ENCODE measurements around the gene MKRN1. TPM values are rescaled to one million over a fixed set of nuclear protein-coding genes. Genes with fewer than 3 reads are reported as not detected.
"Not testable (repeated sequence)": the region's sequence is repeated elsewhere in the genome, so short reads cannot be mapped to it uniquely, and the experiment has no call there.

MKRN1 gene
- total and polyA plus RNA-seq, 5 donors, result 53.1 to 128 (median 98.7) TPM

DNA sequence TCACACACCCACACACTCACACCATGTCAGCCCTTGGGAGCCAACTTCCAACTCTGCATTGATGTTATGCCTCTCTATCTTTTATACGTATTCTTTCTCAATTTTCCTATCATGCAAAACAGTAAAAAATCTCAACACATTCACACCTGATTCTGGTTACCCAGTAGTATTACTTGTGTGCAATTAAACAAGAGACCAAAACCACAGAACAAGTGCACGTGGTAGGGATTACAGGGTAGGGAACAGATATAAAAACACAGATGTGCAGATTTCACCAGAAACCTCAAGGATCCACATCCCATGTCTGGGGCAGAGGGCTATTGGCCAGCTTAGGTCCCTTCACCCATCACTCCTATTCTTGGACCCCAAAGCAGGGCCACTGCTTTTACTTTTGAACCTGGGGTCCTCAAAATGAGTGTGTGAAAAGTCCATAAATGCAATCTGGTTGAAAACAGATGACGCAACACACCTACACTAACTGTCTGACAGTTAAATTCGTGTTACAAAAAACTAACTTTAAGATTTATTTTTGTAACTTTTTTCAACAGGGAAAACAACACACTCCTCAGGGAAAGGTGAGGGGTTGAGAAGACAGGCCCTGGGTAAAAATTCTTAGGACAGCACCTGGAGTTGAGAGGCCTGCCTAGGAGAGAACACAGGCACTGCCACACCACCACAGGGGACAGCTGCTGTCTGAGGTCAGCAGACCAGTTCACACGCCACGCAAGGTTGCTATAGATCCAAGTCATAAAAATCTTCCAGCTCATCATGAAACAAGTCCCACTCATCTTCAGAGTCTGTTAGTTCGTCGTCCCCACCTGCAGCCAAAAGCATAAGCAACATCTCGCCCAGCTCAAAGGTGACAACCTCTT is 25.3 kb downstream of the MKRN1 start:
- DNase-seq; H3K27me3 ChIP-seq (ENCODE audit: control insufficient read depth, insufficient read depth); H3K27ac ChIP-seq (ENCODE audit: low read length); H3K4me3 ChIP-seq (ENCODE audit: low read length); ATAC-seq; intact Hi-C loops (cut with DNase I); H3K9me3 ChIP-seq (ENCODE audit: control insufficient read depth, low read length); H3K4me1 ChIP-seq (ENCODE audit: control insufficient read depth, insufficient read depth, low read length): not testable (repeated sequence)
- WGBS, result 89% methylated on average over 9 of the region's 9 CpGs

DNA sequence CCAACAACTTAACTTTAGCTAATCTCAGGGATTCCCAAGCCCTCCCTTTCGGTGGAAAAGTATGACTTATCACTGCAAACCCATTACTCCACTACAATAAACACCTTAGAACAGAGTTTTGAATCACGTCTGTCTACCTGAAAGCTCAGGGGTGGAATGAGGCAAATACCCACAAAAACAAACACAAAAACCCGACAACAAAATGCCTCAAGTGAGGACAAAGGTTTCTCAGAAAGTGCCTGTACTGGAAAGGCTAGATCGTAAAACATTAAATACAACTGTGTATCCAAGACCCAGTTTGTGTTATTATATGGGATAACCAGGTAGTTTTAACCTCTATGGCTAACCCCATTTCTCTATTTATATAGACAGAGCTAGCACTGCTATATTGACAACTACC is 26.0 kb downstream of the MKRN1 start:
- DNase-seq (no peak), ATAC-seq (no peak)
- H3K27ac ChIP-seq (ENCODE audit: low read length), result no peak overlapping the region
- intact Hi-C loops (cut with DNase I), result no loop called here
- WGBS, result 94% methylated on average over 4 of the region's 4 CpGs
- H3K4me1 ChIP-seq (ENCODE audit: control insufficient read depth, insufficient read depth, low read length), result no peaks in the 10 kb centered on the region
- H3K4me3 ChIP-seq (ENCODE audit: low read length), result no peak overlapping the region
- H3K27me3 ChIP-seq (ENCODE audit: control insufficient read depth, insufficient read depth), result no peaks in the 10 kb centered on the region
- H3K9me3 ChIP-seq (ENCODE audit: control insufficient read depth, low read length), result no peaks in the 10 kb centered on the region

DNA sequence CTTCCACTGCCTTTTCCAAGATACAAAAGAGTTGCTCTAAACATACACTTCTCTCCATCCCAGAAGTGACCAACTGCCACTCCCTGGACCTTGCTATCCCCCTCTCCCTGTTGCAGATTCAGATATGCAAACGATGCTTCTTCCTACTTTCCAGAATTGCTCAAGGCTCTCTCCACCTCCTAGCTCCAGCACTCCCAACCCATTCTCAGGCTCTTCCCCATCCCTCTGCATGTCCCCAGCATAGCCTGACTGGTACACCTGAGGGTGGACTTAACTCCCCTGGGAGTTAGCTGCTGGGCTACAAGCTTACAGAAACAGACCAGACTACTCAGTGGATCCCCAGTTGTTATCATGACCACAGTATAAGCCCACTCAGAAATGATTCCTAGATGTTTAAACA is 27.6 kb downstream of the MKRN1 start:
- no peak for ATAC-seq
- Histone ChIP-seq H3K4me3 (ENCODE audit: low read length) (no peak overlapping the region), H3K9me3 (ENCODE audit: control insufficient read depth, low read length) (no peaks in the 10 kb centered on the region), H3K27ac (ENCODE audit: low read length) (no peak overlapping the region), H3K4me1 (ENCODE audit: control insufficient read depth, insufficient read depth, low read length) (no peaks in the 10 kb centered on the region), H3K27me3 (ENCODE audit: control insufficient read depth, insufficient read depth) (no peaks in the 10 kb centered on the region)
- intact Hi-C loops (cut with DNase I), result no loop called here
- no peak for DNase-seq
- WGBS, result 50% methylated on average over 1 of the region's 1 CpG

DNA sequence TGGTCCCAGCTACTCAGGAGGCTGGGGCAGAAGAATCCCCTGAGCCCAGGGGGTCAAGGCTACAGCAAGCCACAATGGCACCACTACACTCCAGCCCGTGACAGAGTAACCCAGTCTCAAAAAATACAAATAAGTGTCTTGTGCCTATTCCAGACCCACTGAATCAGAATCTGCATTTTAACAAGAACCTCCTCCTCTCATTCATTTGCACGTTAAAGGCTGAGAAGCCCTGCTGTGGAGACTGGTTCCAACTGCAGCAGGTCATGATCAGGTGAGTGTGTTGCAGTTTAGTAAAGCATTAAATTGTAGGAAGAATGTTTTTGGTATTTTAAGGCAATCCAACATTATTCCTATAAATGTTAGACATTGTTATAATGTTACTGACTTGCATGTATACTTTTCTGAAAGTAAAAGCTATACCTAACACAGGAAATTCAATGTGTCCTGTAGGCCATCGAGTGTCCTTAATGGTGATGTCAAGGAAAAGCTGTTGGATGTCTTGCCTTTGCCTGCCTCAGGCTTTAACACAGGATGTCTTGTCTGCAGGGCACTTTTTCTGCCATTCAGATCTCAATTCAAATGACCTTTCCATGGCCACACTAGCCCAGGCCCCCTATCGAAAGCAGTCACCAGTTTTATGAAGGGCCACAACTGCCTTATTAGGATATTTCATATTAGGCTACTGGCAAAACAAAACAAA is 30.4 kb downstream of the MKRN1 start:
- H3K27me3 ChIP-seq (ENCODE audit: control insufficient read depth, insufficient read depth), result no peaks in the 10 kb centered on the region
- intact Hi-C loops (cut with DNase I), result no loop called here
- H3K27ac ChIP-seq (ENCODE audit: low read length), result no peak overlapping the region
- H3K4me3 ChIP-seq (ENCODE audit: low read length), result no peak overlapping the region
- 85% methylated on average over 4 of the region's 4 CpGs for WGBS
- H3K9me3 ChIP-seq (ENCODE audit: control insufficient read depth, low read length), result no peaks in the 10 kb centered on the region
- DNase-seq, result no peak
- H3K4me1 ChIP-seq (ENCODE audit: control insufficient read depth, insufficient read depth, low read length), result no peaks in the 10 kb centered on the region
- ATAC-seq, result no peak

DNA sequence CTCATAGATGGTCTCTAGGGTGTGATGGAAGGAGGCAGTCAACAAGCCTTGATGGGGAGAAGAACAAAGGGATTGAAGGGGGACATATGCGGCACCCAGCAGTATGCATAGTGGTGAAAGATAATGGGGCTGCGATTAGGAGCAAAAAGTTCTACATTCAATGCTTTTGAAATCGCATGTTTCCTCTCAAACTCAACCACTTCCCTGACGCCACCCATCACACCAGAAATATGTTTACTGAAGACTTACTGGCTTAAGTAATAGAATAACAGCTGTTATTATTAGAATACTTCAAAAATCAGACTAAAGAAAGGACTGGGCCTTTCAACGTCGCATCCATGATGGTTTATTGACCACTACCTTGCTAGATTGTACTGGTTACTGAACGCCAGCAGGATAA is 31.5 kb downstream of the MKRN1 start:
- Histone ChIP-seq H3K4me3 (ENCODE audit: low read length) (no peak overlapping the region), H3K27me3 (ENCODE audit: control insufficient read depth, insufficient read depth) (no peaks in the 10 kb centered on the region), H3K27ac (ENCODE audit: low read length) (no peak overlapping the region), H3K9me3 (ENCODE audit: control insufficient read depth, low read length) (no peaks in the 10 kb centered on the region), H3K4me1 (ENCODE audit: control insufficient read depth, insufficient read depth, low read length) (no peaks in the 10 kb centered on the region)
- WGBS, result 86% methylated on average over 7 of the region's 7 CpGs
- intact Hi-C loops (cut with DNase I), result no loop called here
- DNase-seq (no peak), ATAC-seq (no peak)

DNA sequence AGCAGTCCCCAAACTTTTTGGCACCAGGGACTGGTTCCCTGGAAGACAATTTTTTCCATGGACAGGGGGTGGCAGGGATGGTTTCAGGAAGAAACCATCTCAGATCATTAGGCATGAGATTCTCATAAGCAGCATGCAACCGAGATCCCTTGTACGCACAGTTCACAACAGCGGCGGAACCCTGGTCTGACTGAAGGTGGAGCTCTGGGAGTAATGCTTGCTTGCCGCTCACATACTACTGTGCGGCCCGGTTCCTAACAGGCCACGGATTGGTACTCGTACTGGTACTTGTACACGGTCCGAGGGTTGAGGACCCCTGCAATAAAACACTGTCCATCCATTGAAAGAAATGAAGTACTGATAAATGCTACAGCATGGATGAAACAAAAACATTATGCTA is 32.8 kb downstream of the MKRN1 start:
- 97% methylated on average over 11 of the region's 11 CpGs for WGBS
- no peak for ATAC-seq
- H3K9me3 ChIP-seq (ENCODE audit: control insufficient read depth, low read length), result no peaks in the 10 kb centered on the region

DNA sequence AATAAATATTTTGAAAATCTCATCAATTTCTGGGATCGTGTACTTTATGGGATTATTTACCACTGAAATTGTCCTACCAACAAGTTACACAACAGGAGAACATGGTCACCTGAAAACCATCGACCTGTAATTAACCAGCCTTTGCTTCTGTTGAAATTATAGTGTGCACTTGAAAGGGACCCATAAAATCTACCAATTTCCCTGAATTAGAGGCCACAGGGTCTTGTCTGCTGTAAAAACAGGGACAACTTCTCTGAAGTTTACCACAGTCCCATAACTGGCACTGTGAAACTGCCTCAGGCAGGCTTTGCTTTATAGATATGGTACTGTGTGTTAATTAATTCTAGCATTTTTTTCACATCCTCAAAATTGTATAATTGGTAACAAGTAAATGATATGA is 37.8 kb downstream of the MKRN1 start:
- 85% methylated on average over 2 of the region's 2 CpGs for WGBS
- no peak for ATAC-seq
- intact Hi-C loops (cut with DNase I), result no loop called here
- Histone ChIP-seq H3K4me1 (ENCODE audit: control insufficient read depth, insufficient read depth, low read length) (no peaks in the 10 kb centered on the region), H3K27me3 (ENCODE audit: control insufficient read depth, insufficient read depth) (no peaks in the 10 kb centered on the region), H3K9me3 (ENCODE audit: control insufficient read depth, low read length) (no peaks in the 10 kb centered on the region), H3K27ac (ENCODE audit: low read length) (no peak overlapping the region), H3K4me3 (ENCODE audit: low read length) (no peak overlapping the region)
- no peak for DNase-seq

More for the DNA sequence above, 32.8 kb downstream of the MKRN1 start:
- no peaks in the 10 kb centered on the region for H3K4me1 ChIP-seq (ENCODE audit: control insufficient read depth, insufficient read depth, low read length)
- no peak for DNase-seq
- intact Hi-C loops (cut with DNase I), result no loop called here
- H3K27me3 ChIP-seq (ENCODE audit: control insufficient read depth, insufficient read depth), result no peaks in the 10 kb centered on the region
- no peak overlapping the region for H3K27ac ChIP-seq (ENCODE audit: low read length)
- no peak overlapping the region for H3K4me3 ChIP-seq (ENCODE audit: low read length)

DNA sequence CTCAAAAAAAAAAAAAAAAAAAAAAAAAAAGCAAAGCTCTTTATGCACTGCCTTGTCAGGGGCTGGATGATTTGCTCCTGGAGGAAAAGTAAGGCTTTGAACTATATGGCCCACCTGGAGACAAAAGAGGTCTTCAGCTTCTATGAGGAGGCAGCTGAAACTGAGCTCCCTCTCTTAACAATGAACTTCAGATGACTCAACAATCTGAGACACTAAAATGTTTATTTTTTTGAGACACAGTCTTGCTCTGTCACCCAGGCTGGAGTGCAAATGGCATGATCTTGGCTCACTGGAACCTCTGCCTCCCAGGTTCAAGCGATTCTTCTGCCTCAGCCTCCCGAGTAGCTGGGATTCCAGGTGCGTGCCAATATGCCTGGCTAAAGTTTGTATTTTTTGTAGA is 38.7 kb downstream of the MKRN1 start:
- Histone ChIP-seq H3K27ac (ENCODE audit: low read length) (no peak overlapping the region), H3K4me3 (ENCODE audit: low read length) (no peak overlapping the region), H3K4me1 (ENCODE audit: control insufficient read depth, insufficient read depth, low read length) (no peaks in the 10 kb centered on the region), H3K9me3 (ENCODE audit: control insufficient read depth, low read length) (no peaks in the 10 kb centered on the region), H3K27me3 (ENCODE audit: control insufficient read depth, insufficient read depth) (no peaks in the 10 kb centered on the region)
- 93% methylated on average over 3 of the region's 3 CpGs for WGBS
- no peak for DNase-seq
- intact Hi-C loops (cut with DNase I), result no loop called here
- no peak for ATAC-seq

DNA sequence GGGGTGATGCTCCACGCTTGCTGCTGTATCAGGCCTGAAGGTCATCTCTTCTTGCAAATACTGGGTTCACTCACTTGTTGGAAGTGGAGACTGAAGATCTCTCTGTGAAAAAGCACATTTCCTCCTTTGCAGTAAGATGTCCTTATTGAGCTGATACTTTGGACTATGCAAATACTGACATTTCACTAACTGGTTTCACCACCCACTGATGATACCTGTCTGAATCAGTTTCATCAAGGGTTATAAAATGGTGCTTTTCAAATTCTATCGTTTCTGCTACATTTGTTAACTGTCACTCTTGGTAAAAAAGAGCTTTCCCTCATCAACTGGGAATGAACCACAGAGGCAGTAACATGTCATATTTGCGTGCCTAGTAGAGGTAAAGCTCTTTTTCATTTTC is 39.9 kb downstream of the MKRN1 start:
- DNase-seq, result no peak
- H3K9me3 ChIP-seq (ENCODE audit: control insufficient read depth, low read length), result no peaks in the 10 kb centered on the region
- WGBS, result 94% methylated on average over 3 of the region's 3 CpGs
- intact Hi-C loops (cut with DNase I), result no loop called here
- no peak overlapping the region for H3K4me3 ChIP-seq (ENCODE audit: low read length)
- H3K27me3 ChIP-seq (ENCODE audit: control insufficient read depth, insufficient read depth), result no peaks in the 10 kb centered on the region
- ATAC-seq, result no peak
- H3K27ac ChIP-seq (ENCODE audit: low read length), result no peak overlapping the region
- H3K4me1 ChIP-seq (ENCODE audit: control insufficient read depth, insufficient read depth, low read length), result no peaks in the 10 kb centered on the region

DNA sequence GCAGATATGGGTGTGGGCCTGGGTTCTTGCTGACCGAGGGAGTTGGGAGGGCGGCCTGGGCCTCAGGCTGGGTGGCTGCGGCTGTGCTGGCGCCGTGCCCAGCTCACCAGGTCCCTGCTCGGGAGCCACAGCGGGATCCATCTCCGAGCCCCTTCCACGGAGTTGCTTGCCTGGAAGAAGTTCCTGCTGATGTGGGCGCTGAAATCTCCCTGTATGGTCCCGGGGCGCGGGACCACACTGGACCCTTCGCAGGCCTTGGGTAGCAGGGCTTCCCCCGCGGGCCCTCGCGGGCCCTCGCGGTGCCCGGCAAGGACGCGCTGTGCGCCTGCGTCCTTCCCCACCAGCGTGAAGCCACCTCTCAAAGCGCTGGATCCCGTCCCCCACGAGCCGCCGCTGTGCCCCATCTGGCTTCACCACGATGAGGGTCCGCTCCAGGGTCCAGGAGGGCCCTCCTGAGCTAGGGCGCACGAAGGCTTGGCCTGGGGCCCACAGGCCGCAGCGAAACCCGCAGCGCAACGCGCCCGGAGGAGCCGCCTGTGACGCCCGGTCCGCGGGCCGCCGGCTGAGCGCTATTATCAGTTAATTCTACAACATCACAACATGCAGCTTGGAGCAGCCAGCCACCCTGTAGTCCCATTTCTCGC is 43.9 kb downstream of the MKRN1 start:
- intact Hi-C loops (cut with DNase I), result no loop called here
- H3K4me3 ChIP-seq (ENCODE audit: low read length), result peak overlapping the region; percentile 27
- H3K4me1 ChIP-seq (ENCODE audit: control insufficient read depth, insufficient read depth, low read length), result no peaks in the 10 kb centered on the region
- WGBS, result 31% methylated on average over 51 of the region's 51 CpGs
- no peaks in the 10 kb centered on the region for H3K27me3 ChIP-seq (ENCODE audit: control insufficient read depth, insufficient read depth)
- DNase-seq (peak; percentile 20 to 57 (median 53)), ATAC-seq (peak; percentile 45 to 67)
- no peak overlapping the region for H3K27ac ChIP-seq (ENCODE audit: low read length)
- no peaks in the 10 kb centered on the region for H3K9me3 ChIP-seq (ENCODE audit: control insufficient read depth, low read length)

DNA sequence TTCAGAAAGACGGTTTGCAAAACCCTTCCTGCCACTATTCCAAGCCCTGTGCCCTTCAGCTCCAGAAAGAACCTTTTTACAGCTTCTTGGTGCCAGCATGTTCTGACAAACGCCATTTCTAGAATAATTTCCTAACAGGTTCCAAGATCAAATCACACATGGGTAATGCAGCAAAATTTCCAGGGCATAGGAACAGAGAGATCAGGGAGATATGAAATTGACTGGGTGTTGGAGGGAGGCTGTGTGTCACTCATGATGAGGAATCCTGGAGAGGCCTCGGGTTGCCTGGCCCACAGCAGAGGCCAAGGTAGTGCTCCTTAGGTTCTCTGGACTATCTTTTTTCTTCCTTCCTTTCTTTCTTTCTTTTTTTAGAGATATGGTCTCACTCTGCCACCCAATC is 45.9 kb downstream of the MKRN1 start:
- 84% methylated on average over 3 of the region's 3 CpGs for WGBS
- no peaks in the 10 kb centered on the region for H3K4me1 ChIP-seq (ENCODE audit: control insufficient read depth, insufficient read depth, low read length)
- intact Hi-C loops (cut with DNase I), result no loop called here
- no peaks in the 10 kb centered on the region for H3K27me3 ChIP-seq (ENCODE audit: control insufficient read depth, insufficient read depth)
- H3K27ac ChIP-seq (ENCODE audit: low read length), result no peak overlapping the region
- ATAC-seq (no peak), DNase-seq (no peak)
- H3K9me3 ChIP-seq (ENCODE audit: control insufficient read depth, low read length), result no peaks in the 10 kb centered on the region
- no peak overlapping the region for H3K4me3 ChIP-seq (ENCODE audit: low read length)
